Mesenchymal stem cell (in vitro differentiated cells and primary cell): Measurements from ENCODE around the gene WDR44.
A peak's percentile ranks its signal among the peaks of the same experiment; 100 is the strongest.

ENCODE experiments used
- DNase-seq: peaks from one replicate; pipeline ENCODE4 v3.0.0-alpha.2; 2013
- H2AFZ ChIP-seq: one replicate; pipeline ENCODE4 v1.6.1; 2013; ENCODE audit warnings: low read depth, mild to moderate bottlenecking, control low read depth, inconsistent platforms, low read length, moderate library complexity
- H2AK5ac ChIP-seq: 2 replicates; pipeline ENCODE4 v1.6.1; 2013; ENCODE audit warnings: low read length, moderate library complexity, mild to moderate bottlenecking, inconsistent platforms; ENCODE audit not compliant: severe bottlenecking
- H2BK120ac ChIP-seq: one replicate; pipeline ENCODE4 v1.6.1; 2013; ENCODE audit warnings: low read depth, mild to moderate bottlenecking, inconsistent platforms, low read length, moderate library complexity
- H2BK12ac ChIP-seq, 2 experiments: one replicate each; pipeline ENCODE4 v1.6.1; 2013; ENCODE audit warnings: inconsistent platforms in 2 of 2, low read length in 2 of 2, mild to moderate bottlenecking in 2 of 2, moderate library complexity in 2 of 2, control low read depth in 1 of 2
- H2BK15ac ChIP-seq: one replicate; pipeline ENCODE4 v1.6.1; 2013; ENCODE audit warnings: mild to moderate bottlenecking, low read depth, inconsistent platforms; ENCODE audit not compliant: poor library complexity, severe bottlenecking
- H2BK5ac ChIP-seq: 2 replicates; pipeline ENCODE4 v1.6.1; 2013; ENCODE audit warnings: low read depth, mild to moderate bottlenecking, low read length, control low read depth, inconsistent platforms; ENCODE audit not compliant: poor library complexity, severe bottlenecking
- H3K14ac ChIP-seq, 2 experiments: one replicate each; pipeline ENCODE4 v1.6.1; 2013; ENCODE audit warnings: inconsistent platforms in 2 of 2, low read length in 2 of 2, control low read depth in 1 of 2, mild to moderate bottlenecking in 1 of 2, moderate library complexity in 1 of 2
- H3K18ac ChIP-seq, 2 experiments: one replicate each; pipeline ENCODE4 v1.6.1; 2013; ENCODE audit warnings: inconsistent platforms in 2 of 2, low read length in 2 of 2, control low read depth in 1 of 2, low read depth in 1 of 2, mild to moderate bottlenecking in 1 of 2
- H3K23ac ChIP-seq, 2 experiments: one replicate each; pipeline ENCODE4 v1.6.1; 2013; ENCODE audit warnings: inconsistent platforms in 2 of 2, low read length in 2 of 2, mild to moderate bottlenecking in 2 of 2, moderate library complexity in 2 of 2, control low read depth in 1 of 2
- H3K27ac ChIP-seq: 2 replicates; pipeline ENCODE4 v1.5.1; 2013; ENCODE audit warnings: mild to moderate bottlenecking, moderate library complexity, low read length, control low read depth, inconsistent platforms; ENCODE audit not compliant: poor library complexity, severe bottlenecking
- H3K27me3 ChIP-seq, 2 experiments: 2 replicates each; pipeline versions ENCODE4 v1.6.1 to v1.7.0; 2013; ENCODE audit warnings: low read length in 2 of 2, mild to moderate bottlenecking in 2 of 2, moderate library complexity in 2 of 2, control low read depth in 1 of 2, inconsistent platforms in 1 of 2; ENCODE audit not compliant: control insufficient read depth in 1 of 2, insufficient read depth in 1 of 2
- H3K36me3 ChIP-seq, 2 experiments: 2 replicates each; pipeline versions ENCODE4 v1.6.1 to v1.7.0; 2013; ENCODE audit warnings: low read length in 2 of 2, control low read depth in 1 of 2, inconsistent platforms in 1 of 2, low read depth in 1 of 2, mild to moderate bottlenecking in 1 of 2; ENCODE audit not compliant: insufficient read depth in 2 of 2, control insufficient read depth in 1 of 2
- H3K4ac ChIP-seq, 2 experiments: one replicate each; pipeline ENCODE4 v1.6.1; 2013; ENCODE audit warnings: inconsistent platforms in 2 of 2, low read length in 2 of 2, mild to moderate bottlenecking in 2 of 2, moderate library complexity in 2 of 2, control low read depth in 1 of 2, low read depth in 1 of 2
- H3K4me1 ChIP-seq: 2 replicates; pipeline ENCODE4 v1.6.1; 2013; ENCODE audit warnings: low read depth, low read length, control low read depth; ENCODE audit not compliant: control insufficient read depth, insufficient read depth
- H3K4me2 ChIP-seq: 2 replicates; pipeline ENCODE4 v1.6.1; 2013; ENCODE audit warnings: low read length, mild to moderate bottlenecking, inconsistent platforms; ENCODE audit not compliant: poor library complexity, severe bottlenecking
- H3K4me3 ChIP-seq, 2 experiments: 2 replicates each; pipeline versions ENCODE4 v1.5.1 to v1.7.0; 2013; ENCODE audit warnings: low read length in 2 of 2, mild to moderate bottlenecking in 2 of 2, control low read depth in 1 of 2, low read depth in 1 of 2; ENCODE audit not compliant: insufficient read depth in 1 of 2
- H3K79me1 ChIP-seq: replicated peaks from 2 replicates; pipeline ENCODE4 v1.6.1; 2013; ENCODE audit warnings: mild to moderate bottlenecking, control low read depth, low read length, inconsistent platforms; ENCODE audit not compliant: poor library complexity, severe bottlenecking
- H3K9ac ChIP-seq: 2 replicates; pipeline ENCODE4 v1.7.0; 2013; ENCODE audit warnings: mild to moderate bottlenecking, low read length, moderate library complexity
- H3K9me3 ChIP-seq: 2 replicates; pipeline ENCODE4 v1.7.0; 2013; ENCODE audit warnings: mild to moderate bottlenecking, low read length; ENCODE audit not compliant: control insufficient read depth
- H4K8ac ChIP-seq: one replicate; pipeline ENCODE4 v1.6.1; 2013; ENCODE audit warnings: inconsistent platforms, mild to moderate bottlenecking, low read length, moderate library complexity
- H4K91ac ChIP-seq: one replicate; pipeline ENCODE4 v1.6.1; 2013; ENCODE audit warnings: mild to moderate bottlenecking, low read length, inconsistent platforms
- WGBS: methylation state at CpG from one replicate; pipeline ENCODE4 v1.1.7; 2013; ENCODE audit warnings: mixed read lengths; 5-methylcytosine and 5-hydroxymethylcytosine counted together

Gene WDR44

DNA sequence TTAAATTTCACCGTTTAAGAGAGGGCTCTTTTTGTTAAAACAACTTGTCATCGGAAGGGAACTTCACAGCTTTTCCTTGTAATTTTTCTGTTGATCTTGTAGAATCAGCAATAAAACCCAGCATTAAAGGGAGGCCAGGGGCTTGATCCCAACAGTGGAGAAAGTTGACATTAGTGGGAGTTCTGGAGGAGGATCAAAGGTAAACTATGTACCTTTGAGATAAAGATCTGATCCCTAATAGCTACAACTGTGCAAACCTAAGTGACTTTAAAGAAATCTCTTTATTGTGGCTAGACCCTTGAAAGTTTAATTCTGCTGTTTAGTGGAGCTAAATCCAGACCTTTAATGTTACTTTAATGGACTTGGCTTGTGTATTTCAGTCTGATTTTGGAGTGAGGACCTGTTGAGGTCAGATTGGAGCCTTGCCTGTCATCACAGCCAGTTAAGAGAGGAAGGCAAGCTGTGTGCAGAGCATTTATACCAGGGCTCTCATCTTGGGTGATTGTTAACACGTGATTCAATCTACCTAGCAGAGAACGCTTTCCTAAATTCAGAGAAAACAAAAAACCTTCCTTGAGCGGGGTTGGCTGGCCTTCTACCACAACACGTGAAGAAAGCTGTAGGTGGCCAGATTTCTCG, 151.4 kb downstream of the WDR44 start:
- Histone ChIP-seq H3K27ac (no peak overlapping the region), H3K4ac (no peak overlapping the region), H3K36me3 (no peaks in the 10 kb centered on the region), H3K9me3 (no peaks in the 10 kb centered on the region), H2BK5ac (no peak overlapping the region), H3K23ac (no peak overlapping the region), H4K91ac (no peak overlapping the region), H3K27me3 (no peaks in the 10 kb centered on the region), H2BK12ac (no peak overlapping the region), H3K79me1 (peaks cover 2% of the 10 kb centered on the region), H3K4me1 (peaks cover 7% of the 10 kb centered on the region), H4K8ac (no peak overlapping the region), H2AK5ac (no peak overlapping the region), H2BK120ac (no peak overlapping the region), H3K18ac (no peak overlapping the region), H3K4me3 (peak overlapping the region in 1 of 2 experiments; percentile 85), H2AFZ (no peak overlapping the region), H2BK15ac (no peak overlapping the region), H3K4me2 (no peak overlapping the region), H3K9ac (peak overlapping the region; percentile 88), H3K14ac (no peak overlapping the region)
- no peak for DNase-seq
- 49% methylated on average over 7 of the region's 7 CpGs for WGBS

DNA sequence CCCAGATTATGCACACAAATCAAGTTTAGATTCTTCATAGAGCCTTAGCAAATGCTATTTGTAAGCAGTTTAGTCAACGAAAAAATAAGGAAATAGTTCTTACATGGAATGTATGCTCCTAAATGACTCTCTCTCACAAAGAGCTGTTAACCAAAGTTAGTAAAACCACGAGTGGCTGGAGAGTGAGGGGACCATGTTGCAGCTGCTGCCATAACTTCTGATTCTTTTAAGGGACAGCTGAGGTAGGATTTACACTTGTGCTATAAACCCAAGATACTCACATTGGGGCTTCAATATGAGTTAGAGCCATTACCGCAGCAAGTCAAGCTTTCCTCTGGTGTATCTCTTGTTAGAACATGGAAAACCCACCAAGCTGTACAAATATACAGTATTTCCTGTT, 152.4 kb downstream of the WDR44 start:
- DNase-seq: no peak
- WGBS: 100% methylated on average over 1 of the region's 3 CpGs
- H2AFZ ChIP-seq: no peak overlapping the region
- H3K9me3 ChIP-seq: no peaks in the 10 kb centered on the region
- H3K27ac ChIP-seq: no peak overlapping the region
- no peak overlapping the region for H2BK120ac ChIP-seq
- H2BK12ac ChIP-seq: no peak overlapping the region
- H3K18ac ChIP-seq: no peak overlapping the region
- no peak overlapping the region for H4K8ac ChIP-seq
- peaks cover 7% of the 10 kb centered on the region for H3K4me1 ChIP-seq
- no peaks in the 10 kb centered on the region for H3K36me3 ChIP-seq
- H3K27me3 ChIP-seq: no peaks in the 10 kb centered on the region
- no peak overlapping the region for H3K23ac ChIP-seq
- no peak overlapping the region for H3K4me2 ChIP-seq
- no peak overlapping the region for H3K9ac ChIP-seq
- H3K79me1 ChIP-seq: peaks cover 2% of the 10 kb centered on the region
- no peak overlapping the region for H4K91ac ChIP-seq
- H2AK5ac ChIP-seq: no peak overlapping the region
- H3K4me3 ChIP-seq: no peak overlapping the region
- no peak overlapping the region for H3K4ac ChIP-seq
- no peak overlapping the region for H3K14ac ChIP-seq
- no peak overlapping the region for H2BK5ac ChIP-seq
- H2BK15ac ChIP-seq: no peak overlapping the region

DNA sequence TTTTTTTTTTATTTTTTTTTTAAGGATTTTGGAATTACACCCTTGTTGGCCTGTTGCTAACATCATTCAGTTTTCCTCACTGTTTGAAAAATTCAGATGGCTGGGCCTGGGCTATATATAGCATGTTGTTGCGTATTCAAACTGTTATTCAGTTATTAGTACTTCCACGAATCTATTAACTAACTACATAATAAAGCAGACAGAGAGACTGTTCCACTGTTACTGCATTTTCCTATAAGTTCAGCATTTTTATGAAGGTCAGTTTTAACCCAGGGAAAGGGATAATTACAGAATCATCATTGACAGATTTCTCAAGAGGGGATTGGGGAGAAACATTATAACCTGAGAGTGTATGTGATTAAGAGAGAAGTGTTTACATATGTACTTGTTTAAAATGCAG, 152.8 kb downstream of the WDR44 start:
- no CpG with 5 or more reads among the region's 2 CpGs for WGBS
- H3K18ac ChIP-seq: no peak overlapping the region
- DNase-seq: no peak
- H2BK15ac ChIP-seq: no peak overlapping the region
- H3K23ac ChIP-seq: no peak overlapping the region
- H4K8ac ChIP-seq: no peak overlapping the region
- H2BK120ac ChIP-seq: no peak overlapping the region
- no peak overlapping the region for H3K9ac ChIP-seq
- no peak overlapping the region for H2BK5ac ChIP-seq
- peaks cover 4% of the 10 kb centered on the region for H3K79me1 ChIP-seq
- no peak overlapping the region for H2BK12ac ChIP-seq
- H3K36me3 ChIP-seq: no peaks in the 10 kb centered on the region
- no peaks in the 10 kb centered on the region for H3K27me3 ChIP-seq
- no peak overlapping the region for H4K91ac ChIP-seq
- no peak overlapping the region for H2AK5ac ChIP-seq
- H3K9me3 ChIP-seq: no peaks in the 10 kb centered on the region
- peaks cover 7% of the 10 kb centered on the region for H3K4me1 ChIP-seq
- no peak overlapping the region for H3K27ac ChIP-seq
- no peak overlapping the region for H3K14ac ChIP-seq
- H3K4me2 ChIP-seq: no peak overlapping the region
- no peak overlapping the region for H3K4me3 ChIP-seq
- no peak overlapping the region for H3K4ac ChIP-seq
- H2AFZ ChIP-seq: no peak overlapping the region

DNA sequence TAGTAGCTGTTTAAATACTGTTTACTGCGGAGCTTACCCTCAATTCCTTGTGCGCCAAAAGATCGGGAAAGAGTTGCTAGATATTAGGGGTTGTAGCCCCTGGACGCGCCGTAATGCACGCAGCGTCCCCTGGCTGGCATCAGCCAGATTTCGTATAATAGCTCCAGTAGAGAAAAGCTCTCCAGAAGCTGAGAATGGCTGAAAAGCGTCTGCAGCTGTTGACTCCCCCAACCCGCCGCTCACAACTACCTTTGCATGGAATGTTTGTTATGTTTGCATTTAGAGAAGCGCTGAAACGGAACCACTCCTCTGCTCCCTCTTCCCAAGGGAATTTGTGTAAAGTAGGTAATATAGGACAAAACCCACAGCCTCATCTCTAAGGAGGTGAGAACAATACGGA, 153.4 kb downstream of the WDR44 start:
- Histone ChIP-seq H2BK12ac (no peak overlapping the region), H3K4me2 (peak overlapping the region; percentile 53), H3K36me3 (no peaks in the 10 kb centered on the region), H4K91ac (no peak overlapping the region), H2AK5ac (no peak overlapping the region), H3K14ac (no peak overlapping the region), H4K8ac (no peak overlapping the region), H3K18ac (no peak overlapping the region), H2AFZ (no peak overlapping the region), H3K4me3 (no peak overlapping the region), H2BK120ac (no peak overlapping the region), H2BK5ac (no peak overlapping the region), H3K27ac (no peak overlapping the region), H2BK15ac (no peak overlapping the region), H3K4me1 (peaks cover 7% of the 10 kb centered on the region), H3K9ac (no peak overlapping the region), H3K27me3 (no peaks in the 10 kb centered on the region), H3K79me1 (peaks cover 5% of the 10 kb centered on the region), H3K23ac (no peak overlapping the region), H3K9me3 (no peaks in the 10 kb centered on the region), H3K4ac (no peak overlapping the region)
- 21% methylated on average over 8 of the region's 15 CpGs for WGBS
- no peak for DNase-seq
